ENCODE measurements around the gene GALM.
"Not testable (repeated sequence)": the region's sequence is repeated elsewhere in the genome, so short reads cannot be mapped to it uniquely, and the experiment has no call there.

Gene GALM

DNA sequence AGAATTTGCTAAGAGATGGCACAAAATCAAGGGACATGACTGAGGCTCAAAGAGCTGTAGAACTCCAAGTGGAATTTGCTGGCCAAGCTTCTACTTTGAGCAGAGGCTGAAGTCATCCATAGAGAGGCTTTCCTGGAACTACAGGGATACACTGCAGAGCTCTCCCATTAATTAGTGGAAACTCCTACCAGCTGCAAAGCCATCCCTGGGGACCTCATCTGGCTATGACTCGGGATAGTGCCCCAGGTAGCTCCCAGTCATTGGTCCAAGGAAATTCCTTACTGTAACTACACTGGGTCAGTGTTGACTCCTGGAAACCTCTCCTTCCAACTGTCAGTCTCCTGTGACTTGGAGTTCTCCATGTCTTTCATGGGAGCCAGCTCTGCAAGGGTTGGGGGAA is 10.5 kb upstream of the GALM start:
- Mint-ChIP-seq H3K27ac (peak overlapping the region; percentile 84), H3K4me1 (peaks cover 67% of the 10 kb centered on the region), H3K9me3 (no peaks in the 10 kb centered on the region), H3K36me3 (ENCODE audit: low read depth) (no peaks in the 10 kb centered on the region), H3K4me3 (no peak overlapping the region), H3K27me3 (no peaks in the 10 kb centered on the region)
- ATAC-seq, result no peak
- no peak for DNase-seq

DNA sequence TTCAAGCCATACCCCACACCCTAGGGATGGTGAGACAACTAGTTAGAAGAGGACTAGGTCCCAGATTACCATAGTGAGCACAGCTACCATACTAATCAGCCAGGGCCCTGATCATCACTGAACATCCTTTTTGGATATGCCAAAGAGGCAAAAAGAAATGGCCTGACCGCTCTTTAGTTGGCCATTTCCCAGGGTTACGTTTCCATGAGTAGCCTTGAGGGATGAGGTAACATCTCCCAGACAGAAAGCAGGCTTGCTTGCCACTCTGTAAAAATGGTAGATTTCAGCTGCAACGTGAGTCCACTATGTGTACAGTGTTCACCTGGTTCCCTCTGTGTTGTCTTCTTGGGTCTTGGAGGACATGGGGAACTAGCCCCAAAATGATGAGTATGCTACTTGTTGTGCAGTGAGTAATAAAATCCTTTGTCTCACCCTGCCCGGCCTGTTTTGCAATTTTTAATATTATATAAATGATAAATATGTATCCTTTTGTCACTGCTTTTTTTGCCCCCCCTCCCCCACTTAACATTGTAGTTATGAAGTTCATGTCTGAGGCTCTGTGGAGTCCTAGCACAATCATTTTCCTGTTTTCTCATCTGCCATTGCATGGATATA is 8.9 kb upstream of the GALM start:
- H3K27me3 Mint-ChIP-seq, result no peaks in the 10 kb centered on the region
- no peak overlapping the region for H3K27ac Mint-ChIP-seq
- no peak overlapping the region for H3K4me3 Mint-ChIP-seq
- H3K9me3 Mint-ChIP-seq, result no peaks in the 10 kb centered on the region
- peaks cover 55% of the 10 kb centered on the region for H3K4me1 Mint-ChIP-seq
- H3K36me3 Mint-ChIP-seq (ENCODE audit: low read depth), result no peaks in the 10 kb centered on the region
- ATAC-seq, result no peak
- no peak for DNase-seq

DNA sequence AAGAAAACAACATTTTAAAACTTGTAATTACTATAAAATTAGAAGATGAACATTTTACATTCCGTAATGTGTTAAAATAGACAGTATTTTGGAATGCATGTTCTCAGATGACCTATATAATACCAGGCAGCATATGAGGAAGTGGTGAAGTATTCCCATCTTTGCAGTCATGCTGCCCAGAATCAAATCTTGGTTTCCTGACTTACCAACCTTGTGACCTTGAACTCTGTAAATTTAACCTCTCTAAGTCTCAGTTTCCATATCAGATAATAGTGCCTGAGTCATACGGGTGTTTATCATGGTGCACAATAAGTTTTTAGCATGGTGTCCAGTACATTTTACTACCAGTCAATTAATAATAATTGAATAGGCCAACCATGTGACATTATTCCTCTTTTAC is 7.3 kb upstream of the GALM start:
- ATAC-seq (no peak), DNase-seq (no peak)
- Mint-ChIP-seq H3K9me3 (no peaks in the 10 kb centered on the region), H3K27me3 (no peaks in the 10 kb centered on the region), H3K27ac (no peak overlapping the region), H3K4me1 (peaks cover 50% of the 10 kb centered on the region), H3K4me3 (no peak overlapping the region), H3K36me3 (ENCODE audit: low read depth) (no peaks in the 10 kb centered on the region)

DNA sequence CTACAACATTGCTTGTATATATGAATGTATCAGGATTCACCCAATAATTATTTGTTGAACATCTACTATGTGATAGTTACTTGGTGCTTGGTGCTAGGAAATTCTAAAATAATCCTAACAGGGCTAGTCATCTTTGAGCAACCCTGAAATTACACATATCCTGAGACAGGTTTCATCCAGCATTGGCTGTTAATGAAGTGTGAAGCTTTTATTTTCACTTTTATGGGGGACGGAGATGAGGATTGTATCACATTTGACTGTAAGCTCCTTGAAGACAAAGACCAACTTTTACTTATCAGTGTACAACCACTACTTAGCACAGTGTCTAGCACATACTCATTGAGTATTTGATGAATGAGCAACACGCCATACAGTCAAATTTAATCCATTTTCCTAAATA is 6.8 kb upstream of the GALM start:
- Mint-ChIP-seq H3K4me1 (peaks cover 50% of the 10 kb centered on the region), H3K4me3 (no peak overlapping the region), H3K36me3 (ENCODE audit: low read depth) (no peaks in the 10 kb centered on the region), H3K27me3 (no peaks in the 10 kb centered on the region), H3K9me3 (no peaks in the 10 kb centered on the region), H3K27ac (no peak overlapping the region)
- DNase-seq (no peak), ATAC-seq (no peak)

DNA sequence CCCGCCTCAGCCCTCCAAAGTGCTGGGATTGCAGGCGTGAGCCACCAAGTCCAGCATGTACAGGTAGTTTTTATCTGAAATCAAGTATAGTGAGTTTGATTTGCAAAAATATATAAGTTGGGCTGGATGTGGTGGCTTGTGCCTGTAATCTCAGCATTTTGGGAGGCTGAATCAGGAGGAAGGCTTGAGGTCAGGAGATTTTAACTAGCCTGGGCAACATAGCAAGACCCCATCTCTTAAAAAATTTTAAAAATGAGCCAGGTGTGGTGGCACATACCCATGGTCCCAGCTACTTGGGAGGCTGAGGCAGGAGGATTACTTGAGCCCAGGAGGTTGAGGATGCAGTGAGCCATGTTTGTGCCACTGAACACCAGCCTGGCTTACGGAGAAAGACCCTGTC is 5.6 kb upstream of the GALM start:
- Mint-ChIP-seq H3K9me3 (no peaks in the 10 kb centered on the region), H3K27ac (no peak overlapping the region), H3K36me3 (ENCODE audit: low read depth) (no peaks in the 10 kb centered on the region), H3K27me3 (no peaks in the 10 kb centered on the region), H3K4me3 (no peak overlapping the region), H3K4me1 (peaks cover 49% of the 10 kb centered on the region)
- DNase-seq, result no peak
- ATAC-seq, result no peak

DNA sequence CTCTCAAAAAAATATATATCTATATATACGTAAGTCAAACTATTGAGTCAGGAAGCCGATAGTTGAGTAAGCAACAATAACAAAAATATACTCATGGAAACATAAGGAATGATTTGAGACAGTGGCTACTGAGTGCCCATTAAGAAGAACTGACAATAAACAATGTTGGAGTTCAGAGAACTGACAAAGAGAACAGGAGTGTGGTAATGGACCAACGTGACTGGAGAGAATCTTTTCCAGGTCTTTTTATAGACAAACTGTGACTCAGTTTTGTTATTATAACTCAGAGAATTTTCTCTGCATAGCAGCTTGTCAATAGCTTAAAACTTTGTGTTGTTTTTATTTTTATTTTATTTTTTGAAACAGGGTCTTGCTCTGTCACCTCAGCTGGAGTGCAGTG is 4.6 kb upstream of the GALM start:
- Mint-ChIP-seq H3K27ac (no peak overlapping the region), H3K4me1 (peaks cover 52% of the 10 kb centered on the region), H3K27me3 (no peaks in the 10 kb centered on the region), H3K36me3 (ENCODE audit: low read depth) (no peaks in the 10 kb centered on the region), H3K4me3 (no peak overlapping the region), H3K9me3 (no peaks in the 10 kb centered on the region)
- DNase-seq (no peak), ATAC-seq (no peak)

DNA sequence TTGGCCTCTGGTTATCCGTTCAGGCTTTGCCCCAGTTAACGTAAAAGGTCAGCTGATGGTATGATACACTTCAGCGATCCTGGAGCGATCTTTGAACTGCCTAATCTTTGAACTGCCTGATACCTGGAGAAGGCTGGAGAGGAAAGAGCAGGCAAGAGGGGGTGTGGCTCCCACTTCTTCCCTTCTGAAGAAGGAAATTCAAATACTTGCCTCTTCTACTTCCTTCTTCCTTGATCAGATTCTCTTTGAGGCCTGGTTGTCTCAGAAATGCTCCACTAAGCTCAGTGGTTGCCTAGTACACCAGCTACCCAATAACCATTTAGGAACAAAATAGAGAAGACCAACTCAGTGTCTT is 619 bp downstream of the GALM start:
- Mint-ChIP-seq H3K4me3 (peak overlapping the region; percentile 81), H3K27me3 (no peaks in the 10 kb centered on the region), H3K4me1 (peaks cover 79% of the 10 kb centered on the region), H3K27ac (peak overlapping the region; percentile 94), H3K9me3 (no peaks in the 10 kb centered on the region), H3K36me3 (ENCODE audit: low read depth) (peaks cover 20% of the 10 kb centered on the region)
- ATAC-seq, result peak; percentile 25
- DNase-seq, result no peak

DNA sequence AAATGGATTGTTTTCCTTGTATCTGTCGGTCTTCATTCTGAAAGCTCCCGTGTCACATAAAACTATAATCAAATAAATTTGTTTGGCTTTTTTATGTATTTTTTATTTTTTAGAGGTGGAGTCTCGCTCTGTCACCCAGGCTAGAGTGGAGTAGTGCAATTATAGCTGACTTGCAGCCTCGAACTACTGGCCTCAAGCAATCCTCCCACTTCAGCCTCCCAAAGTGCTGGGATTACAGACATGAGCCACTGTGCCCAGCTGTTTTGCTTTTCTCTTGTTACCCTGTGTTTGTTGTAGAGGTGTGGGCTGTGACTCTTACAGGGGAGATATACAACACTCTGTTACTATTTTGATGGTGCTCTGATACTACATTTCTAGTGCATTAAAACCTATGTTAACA is 2.2 kb downstream of the GALM start:
- Mint-ChIP-seq H3K36me3 (ENCODE audit: low read depth) (peaks cover 26% of the 10 kb centered on the region), H3K4me1 (peaks cover 85% of the 10 kb centered on the region), H3K27ac (peak overlapping the region; percentile 94), H3K27me3 (no peaks in the 10 kb centered on the region), H3K9me3 (no peaks in the 10 kb centered on the region), H3K4me3 (peak overlapping the region; percentile 81)
- ATAC-seq, result no peak
- DNase-seq, result no peak

DNA sequence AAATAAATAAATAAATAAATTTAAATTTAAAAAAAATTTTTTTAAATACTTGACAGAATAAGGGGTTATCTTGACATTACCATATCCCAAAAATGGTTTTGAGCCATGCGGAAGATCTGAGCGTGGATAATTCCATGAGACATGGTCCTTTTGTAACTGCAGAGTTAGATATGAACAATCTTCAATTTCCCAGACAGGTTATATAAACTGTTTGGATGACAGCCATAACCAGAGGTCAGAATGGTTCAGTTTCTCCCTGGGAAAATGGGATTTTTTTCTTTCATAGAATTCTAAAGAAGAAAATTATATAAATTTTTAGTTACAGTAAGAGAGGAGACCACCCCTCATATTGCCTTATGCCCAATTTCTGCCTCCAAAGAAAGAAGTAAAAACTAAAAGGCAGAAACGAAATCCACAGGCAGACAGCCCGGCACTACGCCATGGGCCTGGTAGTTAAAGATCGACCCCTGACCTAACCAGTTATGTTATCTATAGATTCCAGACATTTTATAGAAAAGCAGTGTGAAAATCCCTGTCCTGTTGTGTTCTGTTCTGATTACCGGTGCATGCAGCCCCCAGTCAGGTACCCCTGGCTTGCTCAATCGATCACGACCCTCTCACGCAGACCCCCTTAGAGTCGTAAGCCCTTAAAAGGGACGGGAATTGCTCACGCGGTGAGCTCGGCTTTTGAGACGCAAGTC is 3.0 kb downstream of the GALM start:
- Mint-ChIP-seq H3K4me3 (peak overlapping the region; percentile 43), H3K27ac (peak overlapping the region; percentile 49), H3K4me1 (peaks cover 81% of the 10 kb centered on the region), H3K36me3 (ENCODE audit: low read depth) (peaks cover 31% of the 10 kb centered on the region), H3K9me3 (no peaks in the 10 kb centered on the region), H3K27me3 (no peaks in the 10 kb centered on the region)
- no peak for DNase-seq
- ATAC-seq, result no peak

DNA sequence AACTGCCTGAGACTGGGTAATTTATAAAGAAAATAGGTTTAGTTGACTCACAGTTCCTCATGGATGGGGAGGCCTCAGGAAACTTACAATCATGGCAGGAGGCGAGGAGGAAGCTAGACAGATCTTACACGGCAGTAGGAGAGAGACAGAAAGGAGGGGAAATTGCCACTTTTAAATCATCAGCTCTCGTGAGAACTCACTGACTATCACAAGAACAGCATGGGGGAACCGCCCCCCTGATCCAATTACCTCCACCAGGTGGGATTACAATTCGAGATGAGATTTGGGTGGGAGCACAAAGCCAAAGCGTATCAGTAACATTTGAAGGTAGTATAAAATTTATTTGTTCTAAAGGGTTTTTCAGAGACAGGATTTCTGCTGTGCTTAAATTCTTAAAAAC is 5.4 kb downstream of the GALM start:
- DNase-seq (no peak), ATAC-seq (no peak)
- H3K27me3 Mint-ChIP-seq, result no peaks in the 10 kb centered on the region
- peaks cover 59% of the 10 kb centered on the region for H3K4me1 Mint-ChIP-seq
- peaks cover 41% of the 10 kb centered on the region for H3K36me3 Mint-ChIP-seq (ENCODE audit: low read depth)
- H3K27ac Mint-ChIP-seq, result no peak overlapping the region
- no peaks in the 10 kb centered on the region for H3K9me3 Mint-ChIP-seq
- no peak overlapping the region for H3K4me3 Mint-ChIP-seq

DNA sequence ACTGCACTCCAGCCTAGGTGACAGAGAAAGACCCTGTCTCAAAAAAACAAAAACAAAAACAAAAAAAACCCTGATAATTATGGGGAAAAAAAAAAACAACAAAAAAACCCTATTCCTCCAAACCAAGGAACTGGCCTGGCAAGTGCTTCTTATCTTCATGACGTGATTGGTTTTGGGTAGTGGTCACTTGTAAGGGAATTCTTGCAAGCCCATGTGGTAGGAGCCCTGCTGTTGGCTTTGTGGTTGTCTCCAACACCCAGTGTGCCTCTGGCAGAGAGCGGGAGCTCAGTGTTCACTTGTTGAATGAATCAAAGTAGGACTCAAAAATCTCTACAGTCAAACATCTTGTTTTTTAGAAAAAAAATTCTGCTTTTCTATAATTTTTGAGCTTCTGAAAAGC is 6.0 kb downstream of the GALM start:
- peaks cover 55% of the 10 kb centered on the region for H3K4me1 Mint-ChIP-seq
- peaks cover 44% of the 10 kb centered on the region for H3K36me3 Mint-ChIP-seq (ENCODE audit: low read depth)

DNA sequence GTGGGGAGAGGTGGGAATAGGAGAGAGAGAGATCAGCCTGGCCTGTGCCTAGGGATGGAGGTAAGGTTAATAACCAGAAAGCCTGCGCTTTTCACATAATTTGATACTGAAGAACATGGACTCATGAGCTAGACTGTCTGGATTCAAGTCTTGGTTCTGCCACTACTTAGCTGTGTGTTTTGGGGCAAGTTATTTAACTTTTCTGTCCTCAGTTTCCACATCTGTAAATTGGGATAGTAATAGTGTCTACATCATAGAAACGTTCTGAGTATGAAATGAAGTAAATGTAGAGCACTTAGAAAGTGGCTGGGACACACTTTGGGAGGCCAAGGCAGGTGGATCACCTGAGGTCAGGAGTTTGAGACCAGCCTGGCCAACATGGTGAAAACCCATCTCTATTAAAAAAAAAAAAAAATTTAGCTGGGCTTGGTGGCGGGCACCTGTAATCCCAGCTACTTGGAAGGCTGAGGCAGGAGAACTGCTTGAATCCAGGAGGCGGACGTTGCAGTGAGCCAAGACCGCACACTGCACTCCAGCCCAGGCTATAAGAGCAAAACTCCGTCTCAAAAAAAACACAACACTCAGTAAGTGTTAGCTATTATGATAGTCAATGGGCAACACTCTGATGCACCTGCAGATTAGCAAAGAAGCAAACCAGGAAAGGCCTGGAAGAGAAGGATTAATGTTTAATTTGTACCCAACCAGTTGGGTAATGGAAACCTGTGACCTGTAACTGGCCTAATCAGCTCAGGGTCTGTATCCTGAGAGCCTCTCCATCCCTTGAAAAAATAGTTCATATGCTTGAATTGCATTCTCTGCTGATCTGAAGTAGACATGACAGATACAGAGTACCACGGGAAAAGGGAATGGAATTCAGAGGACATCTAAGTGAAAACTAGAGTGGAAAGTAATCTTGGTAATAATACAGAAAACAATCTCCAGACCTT is 6.8 kb downstream of the GALM start:
- Mint-ChIP-seq H3K4me3 (no peak overlapping the region), H3K4me1 (peaks cover 55% of the 10 kb centered on the region), H3K36me3 (ENCODE audit: low read depth) (peaks cover 49% of the 10 kb centered on the region), H3K9me3 (no peaks in the 10 kb centered on the region), H3K27me3 (no peaks in the 10 kb centered on the region), H3K27ac (no peak overlapping the region)
- no peak for DNase-seq
- no peak for ATAC-seq

More for the DNA sequence above, 6.0 kb downstream of the GALM start:
- ATAC-seq (no peak), DNase-seq (no peak)
- Mint-ChIP-seq H3K4me3 (no peak overlapping the region), H3K27me3 (no peaks in the 10 kb centered on the region), H3K27ac (no peak overlapping the region), H3K9me3 (no peaks in the 10 kb centered on the region)

DNA sequence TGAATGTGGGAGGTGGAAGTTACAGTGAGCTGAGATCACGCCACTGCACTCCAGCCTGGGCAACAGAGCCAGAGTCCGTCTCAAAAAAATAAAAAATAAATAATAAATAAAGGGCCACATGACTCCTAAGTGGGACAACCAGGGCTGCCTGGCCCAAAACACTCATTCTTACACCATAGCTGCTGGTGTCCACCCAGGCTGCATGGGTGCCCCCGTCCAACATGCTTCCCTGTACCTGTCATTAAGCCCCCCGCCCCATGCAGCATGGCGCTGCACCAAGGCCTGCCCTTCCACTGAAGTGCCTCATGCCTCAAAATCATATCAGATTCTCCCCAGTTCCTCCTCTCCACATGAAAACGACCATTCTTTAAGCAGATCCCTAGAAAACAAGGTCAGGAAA is 10.8 kb downstream of the GALM start:
- Mint-ChIP-seq H3K4me3 (no peak overlapping the region), H3K27me3 (no peaks in the 10 kb centered on the region), H3K9me3 (no peaks in the 10 kb centered on the region), H3K36me3 (ENCODE audit: low read depth) (peaks cover 59% of the 10 kb centered on the region), H3K27ac (peak overlapping the region; percentile 9), H3K4me1 (peaks cover 28% of the 10 kb centered on the region)
- no peak for DNase-seq
- no peak for ATAC-seq

DNA sequence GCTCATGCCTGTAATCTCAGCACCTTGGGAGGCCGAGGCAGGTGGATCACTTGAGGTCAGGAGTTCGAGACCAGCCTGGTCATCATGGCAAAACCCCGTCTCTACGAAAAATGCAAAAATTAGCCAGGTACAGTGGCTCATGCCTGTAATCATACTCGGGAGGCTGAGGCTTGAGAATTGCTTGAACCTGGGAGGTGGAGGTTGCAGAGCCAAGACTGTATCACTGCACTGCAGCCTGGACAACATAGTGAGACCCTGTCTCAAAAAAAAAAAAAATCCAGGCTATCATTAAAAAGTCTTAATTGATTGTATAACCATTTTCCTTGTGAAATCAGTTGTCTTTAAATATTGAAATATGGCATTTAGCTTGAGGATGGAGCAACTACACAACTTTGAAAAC is 15.0 kb downstream of the GALM start:
- H3K4me3 Mint-ChIP-seq, DNase-seq, H3K27ac Mint-ChIP-seq, H3K27me3 Mint-ChIP-seq, ATAC-seq, H3K9me3 Mint-ChIP-seq: not testable (repeated sequence)
- H3K36me3 Mint-ChIP-seq (ENCODE audit: low read depth), result peaks cover 66% of the 10 kb centered on the region
- peaks cover 36% of the 10 kb centered on the region for H3K4me1 Mint-ChIP-seq

All from activated naive CD8-positive, alpha-beta T cell treated with anti-CD3 and anti-CD28 coated beads, Interleukin-2, amount 50 U/mL, for 24 hours (primary cell).